Measurements from ENCODE around the gene MORC3.

GRCh38 chr21:36344931-36345330, 24.9 kb downstream of the MORC3 start:
- TF ChIP-seq CTCF (IDR thresholded peaks at IDR 0.05 in 8 of 11, conservative IDR thresholded peaks at IDR 0.05 in 3 of 11) (no peak), POLR2AphosphoS5 (IDR thresholded peaks at IDR 0.05) (no peak)
